GM18868 (cell line): ENCODE data around the gene LHFPL6.

ENCODE experiments used
- ATAC-seq: cut with Tn5 transposase; IDR thresholded peaks from one replicate; pipeline ENCODE4 v1.9.1; 2021; ENCODE audit warnings: mild to moderate bottlenecking, moderate library complexity; ENCODE audit not compliant: unreplicated experiment

The LHFPL6 gene

DNA sequence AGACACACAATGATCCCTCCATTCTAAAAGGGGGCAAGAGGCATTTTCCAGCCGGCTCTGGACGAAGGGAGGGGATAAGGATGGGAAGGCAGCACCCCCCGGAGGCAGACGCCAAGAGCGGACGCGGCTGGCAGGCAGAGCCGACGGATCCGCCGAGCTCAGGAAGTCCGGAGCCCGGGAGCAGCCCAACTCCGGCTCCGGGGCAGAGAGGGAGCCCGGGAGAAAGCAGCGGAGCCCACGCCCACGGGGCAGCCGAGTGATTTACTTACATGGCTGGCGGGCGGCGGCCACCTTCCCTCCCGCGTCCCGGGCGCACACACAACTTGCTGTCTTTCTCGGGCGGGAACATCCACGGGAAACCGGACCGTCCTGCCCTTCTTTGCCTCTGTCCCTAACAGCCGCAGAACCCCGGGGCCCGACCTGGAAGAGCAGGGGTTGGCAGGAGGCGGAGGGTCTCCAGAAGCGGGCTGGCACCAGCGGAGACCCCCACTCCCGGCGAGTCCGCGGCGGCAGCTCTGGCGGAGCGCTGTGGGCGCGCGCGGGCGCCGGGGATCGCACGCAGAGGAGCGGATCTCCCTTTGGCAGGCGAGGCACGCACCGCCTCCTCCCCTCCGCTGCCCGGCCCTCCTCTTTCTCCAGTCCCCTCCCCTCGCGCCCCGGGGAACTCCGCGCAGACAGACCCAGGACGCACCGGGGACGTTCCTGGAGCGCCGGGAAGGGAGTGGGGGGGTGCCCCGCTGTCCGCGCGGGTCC lies at the start of gene LHFPL6:
Gene LHFPL6, minus strand, starts transcription at position 580 of the 753 bp plus-strand sequence.
- peak; percentile 93 for ATAC-seq

GRCh38 chr13:39646122-39646521 lies 43.1 kb upstream of the LHFPL6 start:
- no peak for ATAC-seq

- ATAC-seq = no peak
Observed at GRCh38 chr13:39641645-39642044, 38.7 kb upstream of the LHFPL6 start.

- no peak for ATAC-seq
Observed at GRCh38 chr13:39637890-39638289, 34.9 kb upstream of the LHFPL6 start.

GRCh38 chr13:39635564-39635963 lies 32.6 kb upstream of the LHFPL6 start:
- ATAC-seq = no peak

- no peak for ATAC-seq
Observed at GRCh38 chr13:39632994-39633393, 30.0 kb upstream of the LHFPL6 start.

DNA sequence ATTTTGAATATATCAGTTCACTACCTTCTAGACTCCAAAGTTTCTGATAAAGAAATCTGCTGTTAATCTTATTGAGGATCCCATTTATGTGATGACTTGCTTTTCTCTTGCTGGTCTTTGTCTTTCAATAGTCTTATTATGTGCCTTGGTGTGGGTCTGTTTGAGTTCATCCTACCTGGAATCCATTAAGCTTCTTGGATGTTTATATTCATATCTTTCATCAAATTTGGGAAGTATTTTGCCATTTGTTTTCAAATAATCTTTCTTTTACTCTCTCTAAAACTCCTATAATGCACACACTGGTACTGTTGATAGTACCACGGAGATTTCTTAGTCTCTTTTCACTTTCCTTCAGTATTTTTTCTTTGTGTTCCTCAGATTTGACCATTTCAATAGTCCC lies 28.3 kb upstream of the LHFPL6 start:
- ATAC-seq = no peak

DNA sequence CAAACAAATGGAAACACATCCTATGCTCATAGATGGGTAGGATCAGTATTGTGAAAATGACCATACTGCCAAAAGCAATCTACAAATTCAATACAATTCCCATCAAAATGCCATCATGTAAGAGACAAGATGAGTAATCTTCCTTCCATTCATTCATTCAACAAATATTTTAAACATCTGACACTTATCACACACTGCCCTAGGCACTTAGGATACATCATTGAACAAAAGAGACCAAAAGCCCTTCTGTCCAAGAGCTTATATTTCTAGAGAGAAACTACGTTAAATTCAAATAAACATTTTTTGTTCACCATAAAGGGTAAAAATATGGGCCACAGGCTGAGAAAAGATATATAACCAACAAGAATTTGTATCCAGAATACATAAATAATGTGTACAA lies 20.5 kb upstream of the LHFPL6 start:
- no peak for ATAC-seq

DNA sequence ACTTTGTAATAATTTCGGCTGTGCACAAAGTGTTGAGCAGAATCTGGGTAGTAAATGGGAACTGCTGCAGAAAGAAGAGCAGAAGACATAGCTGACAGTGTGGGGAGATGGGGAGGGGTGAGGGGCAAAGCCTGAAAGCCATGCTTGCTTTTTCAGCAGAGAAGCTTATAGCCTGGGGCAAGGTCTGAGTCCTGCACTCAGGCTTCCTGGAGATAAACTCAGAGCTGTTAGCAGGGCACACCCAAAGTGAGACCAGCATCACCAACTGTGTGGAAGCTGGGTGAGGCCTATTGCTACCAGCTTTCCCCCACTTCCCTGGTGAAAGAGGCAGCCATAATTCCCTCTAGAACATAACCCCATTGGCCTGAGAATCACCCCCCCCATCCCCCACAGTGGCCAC lies 15.6 kb upstream of the LHFPL6 start:
- ATAC-seq = no peak

- ATAC-seq = peak; percentile 88
Observed at GRCh38 chr13:39616087-39616694, 13.2 kb upstream of the LHFPL6 start.

DNA sequence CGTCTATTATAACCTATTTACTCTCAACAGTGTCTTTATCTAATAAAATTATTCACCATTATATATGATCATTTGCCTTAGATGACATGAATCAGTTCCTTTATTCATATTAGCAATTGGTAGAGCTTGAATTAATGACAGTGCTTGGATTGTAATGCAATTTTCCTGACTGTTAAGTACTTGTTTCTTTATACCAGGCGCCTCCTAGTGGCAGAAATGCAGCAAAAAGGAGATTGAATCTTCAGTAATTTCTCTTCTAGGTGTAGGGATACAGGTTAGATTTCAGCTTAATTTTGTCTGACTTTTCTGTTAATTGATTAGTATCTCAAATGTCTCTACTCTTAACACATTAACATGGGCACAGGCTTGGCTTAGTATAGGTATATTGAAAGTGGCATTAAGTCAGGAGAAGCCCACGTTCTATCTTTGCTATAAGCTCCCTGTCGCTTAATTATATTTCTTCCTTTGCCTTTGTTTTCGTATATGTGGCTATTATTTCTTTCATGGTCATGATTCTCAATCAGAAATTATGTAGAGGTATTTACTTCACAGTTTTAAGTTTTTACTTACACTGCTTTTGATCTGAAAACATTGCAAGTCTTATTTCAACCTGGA lies 9.1 kb upstream of the LHFPL6 start:
- ATAC-seq = peak; percentile 53

GRCh38 chr13:39607876-39608275 lies 4.9 kb upstream of the LHFPL6 start:
- ATAC-seq = no peak

GRCh38 chr13:39605677-39606320 lies 2.8 kb upstream of the LHFPL6 start:
- no peak for ATAC-seq

- no peak for ATAC-seq
Observed at GRCh38 chr13:39604756-39605155, 1.8 kb upstream of the LHFPL6 start.

DNA sequence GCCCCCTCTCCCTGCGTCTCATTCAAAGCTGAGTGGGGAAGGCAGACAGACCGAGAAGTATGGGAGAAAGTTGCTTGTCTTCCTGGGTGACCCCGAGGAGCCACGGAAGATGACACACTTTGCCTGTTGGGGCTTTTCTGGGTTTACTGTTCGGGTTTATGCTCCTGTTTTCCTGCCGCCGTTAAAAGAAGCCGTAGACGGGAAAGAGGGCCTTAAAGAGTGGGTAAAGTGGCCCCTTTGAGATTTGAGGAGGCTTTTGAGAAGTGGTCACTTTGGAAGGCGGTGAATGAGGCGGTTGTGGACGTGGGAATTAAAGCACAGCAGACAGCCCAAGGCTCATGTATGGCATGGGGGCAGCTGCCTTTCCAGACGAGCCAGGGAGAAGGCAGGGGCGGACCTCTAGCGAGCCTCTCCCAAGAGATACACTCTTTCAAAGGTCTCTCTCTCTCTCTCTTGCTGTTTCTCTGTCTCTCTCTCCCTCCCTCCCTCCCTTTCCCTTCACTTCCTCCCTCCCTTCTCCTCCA lies 493 bp upstream of the LHFPL6 start:
- peak; percentile 33 for ATAC-seq

GRCh38 chr13:39602277-39602613 lies 748 bp downstream of the LHFPL6 start:
- peak; percentile 38 for ATAC-seq

DNA sequence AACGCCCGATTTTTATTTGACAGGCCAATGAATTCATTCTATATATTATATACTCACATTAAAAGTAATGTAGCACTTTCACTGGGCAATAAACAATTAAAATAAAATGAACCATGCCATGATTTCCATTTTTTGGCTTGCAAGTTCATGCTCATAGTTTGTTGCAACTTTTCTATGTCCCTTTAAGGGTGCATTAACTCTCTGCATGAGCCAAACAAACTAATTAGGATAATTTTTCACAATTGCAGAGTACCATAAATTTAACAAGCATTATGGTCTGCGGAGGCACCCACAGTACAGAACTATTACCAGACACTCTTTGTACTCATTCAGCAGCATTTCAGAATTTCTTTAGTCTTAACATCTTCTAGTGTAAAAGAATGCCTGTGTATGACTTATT lies 1.4 kb downstream of the LHFPL6 start:
- no peak for ATAC-seq

DNA sequence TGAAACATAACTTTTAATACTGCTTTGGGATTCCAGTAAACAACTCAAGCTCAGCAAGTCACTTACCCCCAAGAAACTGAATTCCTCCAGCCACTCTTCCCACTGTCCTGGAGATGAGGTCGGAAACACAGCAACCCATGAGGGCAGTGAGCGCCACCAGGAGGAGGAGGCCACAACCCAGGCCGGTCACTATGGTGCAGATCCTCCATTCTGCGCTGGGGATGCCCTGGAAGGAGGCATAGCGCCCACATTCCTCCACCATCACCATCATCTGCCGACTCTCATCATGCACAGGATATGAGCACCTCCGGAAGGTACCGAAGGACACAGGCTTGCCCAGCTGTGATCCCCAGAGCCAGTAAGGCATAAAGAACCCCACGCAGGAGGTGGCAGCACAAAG lies 2.2 kb downstream of the LHFPL6 start:
- ATAC-seq = no peak

GRCh38 chr13:39599842-39600241 lies 3.2 kb downstream of the LHFPL6 start:
- no peak for ATAC-seq

DNA sequence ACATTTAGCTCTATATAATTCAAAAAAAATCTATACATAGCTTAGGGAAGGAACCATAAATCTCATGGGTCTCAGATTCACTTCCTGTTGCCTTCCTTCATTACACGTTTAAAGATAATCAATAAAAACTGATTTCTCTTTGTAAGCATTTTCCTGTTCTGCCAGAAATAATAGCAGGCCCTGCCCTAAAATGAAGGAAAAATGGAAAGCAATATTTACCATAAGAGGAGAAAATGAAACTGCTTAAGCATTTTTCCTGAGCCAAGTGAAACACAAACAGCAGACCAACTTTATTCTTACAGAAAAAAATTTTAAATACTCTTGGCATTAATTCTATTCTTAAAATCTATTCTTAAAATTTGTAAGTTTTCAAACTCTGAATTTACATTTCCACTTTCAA lies 4.0 kb downstream of the LHFPL6 start:
- ATAC-seq = no peak

DNA sequence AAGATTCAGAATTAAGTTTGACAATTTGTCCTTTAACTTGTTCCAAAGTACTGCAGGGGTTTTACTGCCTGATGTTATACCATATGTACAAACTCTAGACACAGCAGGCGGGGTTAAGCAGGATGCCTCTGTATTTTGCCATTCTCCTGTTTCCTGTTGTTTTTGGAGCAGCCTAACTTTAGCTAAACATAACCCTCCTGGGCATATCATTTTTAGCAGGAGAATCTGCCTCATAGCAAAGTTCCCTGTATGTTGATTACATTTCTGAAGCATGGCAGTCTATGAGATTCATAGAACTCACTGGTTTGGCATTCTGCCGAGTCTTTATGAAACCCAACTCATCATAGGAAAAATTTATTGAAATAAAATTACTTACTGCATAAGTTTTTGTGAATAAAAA lies 5.2 kb downstream of the LHFPL6 start:
- ATAC-seq = no peak

- no peak for ATAC-seq
Observed at GRCh38 chr13:39596685-39597084, 6.3 kb downstream of the LHFPL6 start.
